ENCODE results near the gene C10orf53.
A peak's percentile ranks its signal among the peaks of the same experiment; 100 is the strongest.

The C10orf53 gene

GRCh38 chr10:49643241-49644034 lies 36.0 kb upstream of the C10orf53 start:
- Histone ChIP-seq H3K27ac (replicated peaks) (no peak overlapping the region), H3K27me3 (ENCODE audit: insufficient read depth, poor library complexity, severe bottlenecking) (no peaks in the 10 kb centered on the region)
- TF ChIP-seq REST (IDR thresholded peaks at IDR 0.05; ENCODE audit: insufficient replicate concordance, low read depth), result no peak
- TF ChIP-seq POLR2AphosphoS5 (IDR thresholded peaks at IDR 0.05; ENCODE audit: low read depth), result no peak
- TF ChIP-seq GABPA (IDR thresholded peaks at IDR 0.05; ENCODE audit: low read depth), result no peak
- TF ChIP-seq SPI1 (IDR thresholded peaks at IDR 0.05; ENCODE audit: borderline replicate concordance, low read depth), result no peak
- no peak for TF ChIP-seq CTCF (IDR thresholded peaks at IDR 0.05; ENCODE audit: insufficient read depth, low read length)

GRCh38 chr10:49644035-49644646 lies 35.3 kb upstream of the C10orf53 start:
- Histone ChIP-seq H3K4me3 (replicated peaks; ENCODE audit: insufficient read depth, low read length) (no peak overlapping the region), H3K27me3 (ENCODE audit: insufficient read depth, poor library complexity, severe bottlenecking) (no peaks in the 10 kb centered on the region), H3K27ac (replicated peaks) (no peak overlapping the region)
- no peak for DNase-seq (ENCODE audit: low read depth in 1 of 2, low spot score in 1 of 2)
- TF ChIP-seq REST (IDR thresholded peaks at IDR 0.05; ENCODE audit: insufficient replicate concordance, low read depth) (no peak), CTCF (IDR thresholded peaks at IDR 0.05; ENCODE audit: insufficient read depth, low read length) (no peak), POLR2AphosphoS5 (IDR thresholded peaks at IDR 0.05; ENCODE audit: low read depth) (no peak), GABPA (IDR thresholded peaks at IDR 0.05; ENCODE audit: low read depth) (no peak), SPI1 (IDR thresholded peaks at IDR 0.05; ENCODE audit: borderline replicate concordance, low read depth) (no peak)

More at GRCh38 chr10:49643241-49644034, 36.0 kb upstream of the C10orf53 start:
- H3K4me3 ChIP-seq (replicated peaks; ENCODE audit: insufficient read depth, low read length), result no peak overlapping the region
- no peak for DNase-seq (ENCODE audit: low read depth in 1 of 2, low spot score in 1 of 2)

GRCh38 chr10:49645417-49645816 lies 34.0 kb upstream of the C10orf53 start:
- Histone ChIP-seq H3K27ac (replicated peaks) (peak overlapping the region; percentile 41), H3K27me3 (ENCODE audit: insufficient read depth, poor library complexity, severe bottlenecking) (no peaks in the 10 kb centered on the region), H3K4me3 (replicated peaks; ENCODE audit: insufficient read depth, low read length) (no peak overlapping the region)
- TF ChIP-seq CTCF (IDR thresholded peaks at IDR 0.05; ENCODE audit: insufficient read depth, low read length) (no peak), GABPA (IDR thresholded peaks at IDR 0.05; ENCODE audit: low read depth) (no peak), REST (IDR thresholded peaks at IDR 0.05; ENCODE audit: insufficient replicate concordance, low read depth) (no peak), SPI1 (IDR thresholded peaks at IDR 0.05; ENCODE audit: borderline replicate concordance, low read depth) (no peak), POLR2AphosphoS5 (IDR thresholded peaks at IDR 0.05; ENCODE audit: low read depth) (no peak)
- peak in 1 of 2 experiments; percentile 35 for DNase-seq (ENCODE audit: low read depth in 1 of 2, low spot score in 1 of 2)
